Measurements from ENCODE around the gene ARHGAP36.

GRCh38 chrX:131046596-131046995 lies 11.6 kb upstream of the ARHGAP36 start:
- no peak for TF ChIP-seq EZH2 (IDR thresholded peaks at IDR 0.05; ENCODE audit: low read length)
- TF ChIP-seq CTCF (optimal IDR thresholded peaks at IDR 0.05 in 1 of 3, IDR thresholded peaks at IDR 0.05 in 1 of 3, conservative IDR thresholded peaks at IDR 0.05 in 1 of 3; ENCODE audit: extremely low read depth in 1 of 3, insufficient read depth in 2 of 3, low read length in 3 of 3) = no peak

Data from keratinocyte (primary cell).